ENCODE measurements around the gene RBM42. TPM values are rescaled to one million over a fixed set of nuclear protein-coding genes. Genes with fewer than 3 reads are reported as not detected.

The RBM42 gene
- total RNA-seq, 1 experiment from 2014 or later: 81.6 TPM

- no peak for ATAC-seq
- ChIA-PET CTCF (no interaction called here), POLR2A (ENCODE audit: unreplicated experiment) (no interaction called here)
- no peak for DNase-seq
- Histone ChIP-seq H3K4me1 (ENCODE audit: insufficient read depth, low read length) (peaks cover 4% of the 10 kb centered on the region; the same call in 1 of the 2 replicates), H3K4me2 (ENCODE audit: low read length) (no peak overlapping the region), H3K79me2 (ENCODE audit: low read length) (peaks cover 10% of the 10 kb centered on the region; the same call in 1 of the 2 replicates), H3K27ac (ENCODE audit: low read length) (no peak overlapping the region), H2AFZ (ENCODE audit: low read length) (no peak overlapping the region), H3K9ac (ENCODE audit: low read length) (no peak overlapping the region), H3K9me3 (ENCODE audit: low read length) (no peaks in the 10 kb centered on the region), H3K27me3 (ENCODE audit: low read length) (no peaks in the 10 kb centered on the region), H3K4me3 (ENCODE audit: low read length) (no peak overlapping the region), H3K36me3 (ENCODE audit: low read depth, low read length) (no peaks in the 10 kb centered on the region), H4K20me1 (ENCODE audit: low read length) (no peaks in the 10 kb centered on the region), H3K9me2 (replicated peaks; ENCODE audit: low read length) (no peaks in the 10 kb centered on the region), H3F3A (ENCODE audit: low read length, unreplicated experiment) (no peaks in the 10 kb centered on the region)
- TF ChIP-seq, protein P1, sequence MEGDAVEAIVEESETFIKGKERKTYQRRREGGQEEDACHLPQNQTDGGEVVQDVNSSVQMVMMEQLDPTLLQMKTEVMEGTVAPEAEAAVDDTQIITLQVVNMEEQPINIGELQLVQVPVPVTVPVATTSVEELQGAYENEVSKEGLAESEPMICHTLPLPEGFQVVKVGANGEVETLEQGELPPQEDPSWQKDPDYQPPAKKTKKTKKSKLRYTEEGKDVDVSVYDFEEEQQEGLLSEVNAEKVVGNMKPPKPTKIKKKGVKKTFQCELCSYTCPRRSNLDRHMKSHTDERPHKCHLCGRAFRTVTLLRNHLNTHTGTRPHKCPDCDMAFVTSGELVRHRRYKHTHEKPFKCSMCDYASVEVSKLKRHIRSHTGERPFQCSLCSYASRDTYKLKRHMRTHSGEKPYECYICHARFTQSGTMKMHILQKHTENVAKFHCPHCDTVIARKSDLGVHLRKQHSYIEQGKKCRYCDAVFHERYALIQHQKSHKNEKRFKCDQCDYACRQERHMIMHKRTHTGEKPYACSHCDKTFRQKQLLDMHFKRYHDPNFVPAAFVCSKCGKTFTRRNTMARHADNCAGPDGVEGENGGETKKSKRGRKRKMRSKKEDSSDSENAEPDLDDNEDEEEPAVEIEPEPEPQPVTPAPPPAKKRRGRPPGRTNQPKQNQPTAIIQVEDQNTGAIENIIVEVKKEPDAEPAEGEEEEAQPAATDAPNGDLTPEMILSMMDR (conservative IDR thresholded peaks at IDR 0.05; ENCODE audit: low read depth, low read length): no peak
- no peak for TF ChIP-seq EZH2 (IDR thresholded peaks at IDR 0.05; ENCODE audit: low read length, unreplicated experiment)
- no peak for TF ChIP-seq EZH2phosphoT487 (IDR thresholded peaks at IDR 0.05; ENCODE audit: borderline replicate concordance, low read length)
- no TSS peak for BruUV-seq (replicated peaks)
- intact Hi-C loops (cut with micrococcal nuclease): no loop called here
Observed at GRCh38 chr19:35615036-35615435, 13.8 kb upstream of the RBM42 start.

DNA sequence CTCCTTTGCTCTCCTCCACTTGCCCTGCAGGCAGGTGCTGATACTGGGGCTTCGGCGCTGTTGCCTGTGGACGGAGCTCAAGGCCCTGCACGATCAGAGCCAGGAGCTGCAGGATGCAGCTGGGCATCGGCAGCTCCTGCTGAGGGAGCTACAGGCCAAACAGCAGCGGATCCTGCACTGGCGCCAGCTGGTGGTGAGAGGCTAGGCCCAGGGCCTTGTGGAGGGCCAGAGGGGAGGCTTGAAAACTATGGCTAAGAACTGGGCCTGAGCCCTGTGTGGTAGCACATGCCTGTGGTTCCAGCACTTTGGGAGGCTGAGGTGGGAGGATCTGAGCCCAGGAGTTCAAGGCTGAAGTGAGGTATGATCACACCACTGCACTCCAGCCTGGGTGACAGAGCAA is 10.0 kb upstream of the RBM42 start:
- no TSS peak for BruUV-seq (replicated peaks)
- Histone ChIP-seq H3K27ac (ENCODE audit: low read length) (no peak overlapping the region), H3K4me1 (ENCODE audit: insufficient read depth, low read length) (no peaks in the 10 kb centered on the region), H3K9me2 (replicated peaks; ENCODE audit: low read length) (no peaks in the 10 kb centered on the region), H3K27me3 (ENCODE audit: low read length) (no peaks in the 10 kb centered on the region), H4K20me1 (ENCODE audit: low read length) (no peaks in the 10 kb centered on the region), H3K9me3 (ENCODE audit: low read length) (no peaks in the 10 kb centered on the region), H3K79me2 (ENCODE audit: low read length) (no peaks in the 10 kb centered on the region), H3K4me2 (ENCODE audit: low read length) (no peak overlapping the region), H3F3A (ENCODE audit: low read length, unreplicated experiment) (no peaks in the 10 kb centered on the region), H3K9ac (ENCODE audit: low read length) (no peak overlapping the region), H3K36me3 (ENCODE audit: low read depth, low read length) (no peaks in the 10 kb centered on the region), H3K4me3 (ENCODE audit: low read length) (no peak overlapping the region), H2AFZ (ENCODE audit: low read length) (no peak overlapping the region)
- no peak for DNase-seq
- TF ChIP-seq EZH2 (IDR thresholded peaks at IDR 0.05; ENCODE audit: low read length, unreplicated experiment): no peak
- TF ChIP-seq, protein P1 (conservative IDR thresholded peaks at IDR 0.05; ENCODE audit: low read depth, low read length): 0 out of 2 replicates have a peak, but pooled peaks have one; percentile 10
- peak; percentile 37; the same call in 1 of the 2 replicates for ATAC-seq
- CTCF ChIA-PET: no interaction called here
- intact Hi-C loops (cut with micrococcal nuclease): no loop called here
- POLR2A ChIA-PET (ENCODE audit: unreplicated experiment): no interaction called here

GRCh38 chr19:35619290-35619923 is 9.4 kb upstream of the RBM42 start:
- no peak for DNase-seq
- TF ChIP-seq EZH2phosphoT487 (IDR thresholded peaks at IDR 0.05; ENCODE audit: borderline replicate concordance, low read length) (no peak), EZH2 (IDR thresholded peaks at IDR 0.05; ENCODE audit: low read length, unreplicated experiment) (no peak)
- TF ChIP-seq, protein P1 (conservative IDR thresholded peaks at IDR 0.05; ENCODE audit: low read depth, low read length): no peak
- no peaks in the 10 kb centered on the region for H3K9me3 ChIP-seq (ENCODE audit: low read length)
- no TSS peak for BruUV-seq (replicated peaks)
- no peaks in the 10 kb centered on the region for H3K79me2 ChIP-seq (ENCODE audit: low read length)
- H3K4me3 ChIP-seq (ENCODE audit: low read length): no peak overlapping the region
- no peaks in the 10 kb centered on the region for H3K9me2 ChIP-seq (replicated peaks; ENCODE audit: low read length)
- H3K36me3 ChIP-seq (ENCODE audit: low read depth, low read length): no peaks in the 10 kb centered on the region
- no peaks in the 10 kb centered on the region for H3K27me3 ChIP-seq (ENCODE audit: low read length)
- no peaks in the 10 kb centered on the region for H3F3A ChIP-seq (ENCODE audit: low read length, unreplicated experiment)
- ATAC-seq: no peak
- ChIA-PET POLR2A (ENCODE audit: unreplicated experiment) (no interaction called here), CTCF (no interaction called here)
- no peak overlapping the region for H3K4me2 ChIP-seq (ENCODE audit: low read length)
- H2AFZ ChIP-seq (ENCODE audit: low read length): no peak overlapping the region
- intact Hi-C loops (cut with micrococcal nuclease): no loop called here
- H3K27ac ChIP-seq (ENCODE audit: low read length): no peak overlapping the region
- H3K4me1 ChIP-seq (ENCODE audit: insufficient read depth, low read length): no peaks in the 10 kb centered on the region
- H4K20me1 ChIP-seq (ENCODE audit: low read length): no peaks in the 10 kb centered on the region
- no peak overlapping the region for H3K9ac ChIP-seq (ENCODE audit: low read length)
